ENCODE measurements around the gene ADAMTS20. TPM values are rescaled to one million over a fixed set of nuclear protein-coding genes. Genes with fewer than 3 reads are reported as not detected.

ADAMTS20 gene
- total and polyA plus RNA-seq, 4 experiments from 2014 or later = not detected

GRCh38 chr12:43493261-43493797 is 58.7 kb downstream of the ADAMTS20 start:
- Histone ChIP-seq H3K4me3 (ENCODE audit: low read length in 2 of 2) (no peak overlapping the region), H3K36me3 (ENCODE audit: insufficient read depth, low read length) (no peaks in the 10 kb centered on the region), H3K4me1 (ENCODE audit: insufficient read depth, low read length) (no peaks in the 10 kb centered on the region), H3K9me3 (ENCODE audit: control insufficient read depth in 1 of 2, low read length in 2 of 2) (no peaks in the 10 kb centered on the region), H3K27ac (ENCODE audit: low read depth, low read length) (no peak overlapping the region), H3K27me3 (ENCODE audit: insufficient read depth, low read length) (no peaks in the 10 kb centered on the region)
- intact Hi-C loops (cut with micrococcal nuclease) = no loop called here
- H3K27ac Mint-ChIP-seq = no peak overlapping the region
- POLR2A ChIA-PET (ENCODE audit: partially characterized antibody) = no interaction called here
- no peak overlapping the region for H3K4me3 Mint-ChIP-seq
- H3K36me3 Mint-ChIP-seq = no peaks in the 10 kb centered on the region
- H3K9me3 Mint-ChIP-seq = no peaks in the 10 kb centered on the region
- no peak for DNase-seq
- no peaks in the 10 kb centered on the region for H3K4me1 Mint-ChIP-seq
- H3K27me3 Mint-ChIP-seq = no peaks in the 10 kb centered on the region
- CTCF ChIA-PET (ENCODE audit: partially characterized antibody) = no interaction called here

- no peaks in the 10 kb centered on the region for H3K9me3 ChIP-seq (ENCODE audit: control insufficient read depth in 1 of 2, low read length in 2 of 2)
- ChIA-PET POLR2A (ENCODE audit: partially characterized antibody) (no interaction called here), CTCF (ENCODE audit: partially characterized antibody) (no interaction called here)
- no peaks in the 10 kb centered on the region for H3K27me3 Mint-ChIP-seq
- peaks cover 0 to 7% (median 4%) of the 10 kb centered on the region in 8 donors for H3K9me3 Mint-ChIP-seq
- H3K4me1 ChIP-seq (ENCODE audit: insufficient read depth, low read length) = no peaks in the 10 kb centered on the region
- H3K4me3 ChIP-seq (ENCODE audit: low read length in 2 of 2) = no peak overlapping the region
- H3K27me3 ChIP-seq (ENCODE audit: insufficient read depth, low read length) = no peaks in the 10 kb centered on the region
- no peak overlapping the region for H3K27ac Mint-ChIP-seq
- H3K27ac ChIP-seq (ENCODE audit: low read depth, low read length) = no peak overlapping the region
- H3K4me1 Mint-ChIP-seq = no peaks in the 10 kb centered on the region
- no peaks in the 10 kb centered on the region for H3K36me3 ChIP-seq (ENCODE audit: insufficient read depth, low read length)
- no peaks in the 10 kb centered on the region for H3K36me3 Mint-ChIP-seq
- no peak overlapping the region for H3K4me3 Mint-ChIP-seq
- DNase-seq = no peak
- intact Hi-C loops (cut with micrococcal nuclease) = no loop called here
Measured at GRCh38 chr12:43482311-43483085, 69.5 kb downstream of the ADAMTS20 start.

- intact Hi-C loops (cut with micrococcal nuclease) = no loop called here
- H3K4me3 Mint-ChIP-seq = no peak overlapping the region
- H3K4me1 ChIP-seq (ENCODE audit: insufficient read depth, low read length) = no peaks in the 10 kb centered on the region
- no peak overlapping the region for H3K27ac ChIP-seq (ENCODE audit: low read depth, low read length)
- H3K9me3 Mint-ChIP-seq = peaks cover 0 to 6% (median 2%) of the 10 kb centered on the region in 8 donors
- H3K9me3 ChIP-seq (ENCODE audit: control insufficient read depth in 1 of 2, low read length in 2 of 2) = no peaks in the 10 kb centered on the region
- DNase-seq = no peak
- no peaks in the 10 kb centered on the region for H3K36me3 ChIP-seq (ENCODE audit: insufficient read depth, low read length)
- ChIA-PET CTCF (ENCODE audit: partially characterized antibody) (no interaction called here), POLR2A (ENCODE audit: partially characterized antibody) (no interaction called here)
- H3K4me3 ChIP-seq (ENCODE audit: low read length in 2 of 2) = no peak overlapping the region
- no peak overlapping the region for H3K27ac Mint-ChIP-seq
- H3K36me3 Mint-ChIP-seq = no peaks in the 10 kb centered on the region
- H3K4me1 Mint-ChIP-seq = no peaks in the 10 kb centered on the region
- no peaks in the 10 kb centered on the region for H3K27me3 ChIP-seq (ENCODE audit: insufficient read depth, low read length)
- no peaks in the 10 kb centered on the region for H3K27me3 Mint-ChIP-seq
Measured at GRCh38 chr12:43480591-43480990, 71.4 kb downstream of the ADAMTS20 start.

- no peaks in the 10 kb centered on the region for H3K36me3 Mint-ChIP-seq
- Histone ChIP-seq H3K4me1 (ENCODE audit: insufficient read depth, low read length) (no peaks in the 10 kb centered on the region), H3K4me3 (ENCODE audit: low read length in 2 of 2) (no peak overlapping the region), H3K9me3 (ENCODE audit: control insufficient read depth in 1 of 2, low read length in 2 of 2) (no peaks in the 10 kb centered on the region), H3K36me3 (ENCODE audit: insufficient read depth, low read length) (no peaks in the 10 kb centered on the region), H3K27me3 (ENCODE audit: insufficient read depth, low read length) (peaks cover 3% of the 10 kb centered on the region), H3K27ac (ENCODE audit: low read depth, low read length) (no peak overlapping the region)
- H3K4me3 Mint-ChIP-seq = no peak overlapping the region
- intact Hi-C loops (cut with micrococcal nuclease) = no loop called here
- CTCF ChIA-PET (ENCODE audit: partially characterized antibody) = no interaction called here
- H3K27me3 Mint-ChIP-seq = peaks cover 0 to 3% of the 10 kb centered on the region in 2 donors
- no peak for DNase-seq
- no peak overlapping the region for H3K27ac Mint-ChIP-seq
- POLR2A ChIA-PET (ENCODE audit: partially characterized antibody) = no interaction called here
- peaks cover 0 to 5% (median 2%) of the 10 kb centered on the region in 8 donors for H3K9me3 Mint-ChIP-seq
- no peaks in the 10 kb centered on the region for H3K4me1 Mint-ChIP-seq
Measured at GRCh38 chr12:43462741-43463140, 89.3 kb downstream of the ADAMTS20 start.

- Mint-ChIP-seq H3K27ac (no peak overlapping the region), H3K4me3 (no peak overlapping the region), H3K9me3 (peaks cover 0 to 6% (median 4%) of the 10 kb centered on the region in 8 donors), H3K4me1 (no peaks in the 10 kb centered on the region), H3K27me3 (peaks cover 0 to 3% of the 10 kb centered on the region in 2 donors), H3K36me3 (no peaks in the 10 kb centered on the region)
- Histone ChIP-seq H3K4me1 (ENCODE audit: insufficient read depth, low read length) (no peaks in the 10 kb centered on the region), H3K9me3 (ENCODE audit: control insufficient read depth in 1 of 2, low read length in 2 of 2) (no peaks in the 10 kb centered on the region), H3K36me3 (ENCODE audit: insufficient read depth, low read length) (no peaks in the 10 kb centered on the region), H3K27ac (ENCODE audit: low read depth, low read length) (no peak overlapping the region), H3K27me3 (ENCODE audit: insufficient read depth, low read length) (peaks cover 3% of the 10 kb centered on the region), H3K4me3 (ENCODE audit: low read length in 2 of 2) (no peak overlapping the region)
- ChIA-PET POLR2A (ENCODE audit: partially characterized antibody) (no interaction called here), CTCF (ENCODE audit: partially characterized antibody) (no interaction called here)
- intact Hi-C loops (cut with micrococcal nuclease) = no loop called here
- DNase-seq = no peak
Measured at GRCh38 chr12:43462080-43462479, 89.9 kb downstream of the ADAMTS20 start.

- Histone ChIP-seq H3K27ac (ENCODE audit: low read depth, low read length) (no peak overlapping the region), H3K4me3 (ENCODE audit: low read length in 2 of 2) (no peak overlapping the region), H3K9me3 (ENCODE audit: control insufficient read depth in 1 of 2, low read length in 2 of 2) (no peaks in the 10 kb centered on the region), H3K27me3 (ENCODE audit: insufficient read depth, low read length) (peaks cover 3% of the 10 kb centered on the region), H3K36me3 (ENCODE audit: insufficient read depth, low read length) (no peaks in the 10 kb centered on the region), H3K4me1 (ENCODE audit: insufficient read depth, low read length) (no peaks in the 10 kb centered on the region)
- H3K4me1 Mint-ChIP-seq = no peaks in the 10 kb centered on the region
- ChIA-PET POLR2A (ENCODE audit: partially characterized antibody) (no interaction called here), CTCF (ENCODE audit: partially characterized antibody) (interaction anchor here (1.2 kb wide), 1 partner anchor 14 kb away, joined by 4 read pairs; no protein-coding TSS in a partner anchor)
- H3K27me3 Mint-ChIP-seq = peaks cover 2 to 3% of the 10 kb centered on the region in 2 donors
- H3K4me3 Mint-ChIP-seq = no peak overlapping the region
- H3K9me3 Mint-ChIP-seq = peaks cover 2 to 16% (median 12%) of the 10 kb centered on the region in 8 donors
- intact Hi-C loops (cut with micrococcal nuclease) = no loop called here
- H3K36me3 Mint-ChIP-seq = no peaks in the 10 kb centered on the region
- no peak for DNase-seq
- H3K27ac Mint-ChIP-seq = no peak overlapping the region
Measured at GRCh38 chr12:43459285-43459684, 92.7 kb downstream of the ADAMTS20 start.

- H3K27ac ChIP-seq (ENCODE audit: low read depth, low read length) = no peak overlapping the region
- Mint-ChIP-seq H3K36me3 (no peaks in the 10 kb centered on the region), H3K9me3 (peaks cover 4 to 16% (median 11%) of the 10 kb centered on the region in 8 donors), H3K4me1 (no peaks in the 10 kb centered on the region), H3K27me3 (peaks cover 0 to 3% of the 10 kb centered on the region in 2 donors), H3K27ac (no peak overlapping the region), H3K4me3 (no peak overlapping the region)
- H3K4me1 ChIP-seq (ENCODE audit: insufficient read depth, low read length) = no peaks in the 10 kb centered on the region
- no peaks in the 10 kb centered on the region for H3K9me3 ChIP-seq (ENCODE audit: control insufficient read depth in 1 of 2, low read length in 2 of 2)
- no peak overlapping the region for H3K4me3 ChIP-seq (ENCODE audit: low read length in 2 of 2)
- ChIA-PET CTCF (ENCODE audit: partially characterized antibody) (no interaction called here), POLR2A (ENCODE audit: partially characterized antibody) (no interaction called here)
- no peak for DNase-seq
- intact Hi-C loops (cut with micrococcal nuclease) = no loop called here
- H3K36me3 ChIP-seq (ENCODE audit: insufficient read depth, low read length) = no peaks in the 10 kb centered on the region
- no peaks in the 10 kb centered on the region for H3K27me3 ChIP-seq (ENCODE audit: insufficient read depth, low read length)
Measured at GRCh38 chr12:43453761-43454160, 98.2 kb downstream of the ADAMTS20 start.
